Psoas muscle (tissue), 8 donors: ENCODE data around the gene CKMT2. TPM values are rescaled to one million over a fixed set of nuclear protein-coding genes. Genes with fewer than 3 reads are reported as not detected.
"Not testable (repeated sequence)": the region's sequence is repeated elsewhere in the genome, so short reads cannot be mapped to it uniquely, and the experiment has no call there.

Experiments used
- ATAC-seq, 4 donors: fragments of 200-7000 bp; cut with Tn5 transposase; one replicate each; pipeline ENCODE4 v1.9.1; 2020; ENCODE audit warnings: moderate library complexity in 3 of 4, mild to moderate bottlenecking in 2 of 4
- DNase-seq, 2 donors: peaks; one replicate each; pipeline ENCODE4 v3.0.0-alpha.2; 2020
- H3K27ac ChIP-seq: fragments of 200-600 bp; one replicate; pipeline ENCODE4 v1.8.0; 2022
- H3K27me3 ChIP-seq, 3 donors: fragments of 200-600 bp in 1 of 3; one replicate each; pipeline versions ENCODE4 v1.6.1 to v1.8.0; 2013 to 2022; ENCODE audit warnings: low read length in 2 of 3, mild to moderate bottlenecking in 2 of 3, moderate library complexity in 1 of 3; ENCODE audit not compliant: insufficient read depth in 3 of 3
- H3K36me3 ChIP-seq, 2 donors: fragments of 200-600 bp in 1 of 2; one replicate each; pipeline versions ENCODE4 v1.6.1 to v1.8.0; 2013 to 2022; ENCODE audit warnings: low read depth in 1 of 2, mild to moderate bottlenecking in 1 of 2, moderate library complexity in 1 of 2; ENCODE audit not compliant: insufficient read depth in 1 of 2
- H3K4me1 ChIP-seq: fragments of 200-600 bp; one replicate; pipeline ENCODE4 v1.8.0; 2022
- H3K4me3 ChIP-seq: fragments of 200-600 bp; one replicate; pipeline ENCODE4 v1.8.0; 2022; ENCODE audit warnings: mild to moderate bottlenecking
- H3K9me3 ChIP-seq: fragments of 200-600 bp; one replicate; pipeline ENCODE4 v1.8.0; 2022
- CTCF ChIP-seq: fragments of 200-600 bp; IDR thresholded peaks from one replicate; pipeline ENCODE4 v1.8.0; 2022; ENCODE audit warnings: antibody characterized with exemption
- WGBS, 3 donors: extraction: QIAGEN DNeasy Blood & Tissue Kit; methylation state at CpG; one replicate each; pipeline versions ENCODE4 v1.1.6 to v1.1.7; 2013; 5-methylcytosine and 5-hydroxymethylcytosine counted together
- intact Hi-C, 2 donors: fragments of 100-400 bp; cut with DNase I; formaldehyde crosslinking; loops; one replicate each; pipeline versions ENCODE4 v1.11.0 to v1.14.2; 2022
- polyA plus RNA-seq, 3 donors: library from polyadenylated mRNA; stranded (reverse); fragments of 200-250 nt; gene quantifications; one replicate each; pipeline ENCODE4 v1.2.3, GENCODE V29; 2013
- total RNA-seq, 4 donors: library from RNA; stranded (reverse); fragmentation: NEBNext Ultra II Directional in 2 of 4; extraction: Animal tissue kit (Norgen Biotek cat#: 25700) in 2 of 4; gene quantifications; one replicate each; pipeline versions ENCODE4 v1.2.1 to v1.2.4, GENCODE V29; 2021 to 2023
- donor health status: healthy with polysubstance abuse.
- donor health status: DM: no; HTN: no; CAD: no; lungs with moderate emphysema.
- donor health status: Bipolar disorder and iron deficiency.
- donor health status: healthy.
- donor health status: DM: yes; HTN: yes; CAD: no.
- donor health status: DM: no; HTN: no; CAD: no.
- donor health status: DM: no; HTN: no; CAD: no.
- donor health status: DM: yes; HTN: yes; CAD: no.

Gene CKMT2
- total and polyA plus RNA-seq, 7 donors, result 517 to 1,358 (median 667) TPM

- ATAC-seq (peak in 1 of 4 donors; percentile 24), DNase-seq (no peak)
- Histone ChIP-seq H3K36me3 (peaks cover 0 to 16% of the 10 kb centered on the region in 2 donors), H3K4me1 (no peaks in the 10 kb centered on the region), H3K9me3 (peaks cover 8% of the 10 kb centered on the region), H3K27me3 (no peaks in the 10 kb centered on the region), H3K4me3 (no peak overlapping the region), H3K27ac (no peak overlapping the region)
- intact Hi-C loops, result no loop called here
- TF ChIP-seq CTCF, result no peak
- 64 to 71% (median 65%) methylated on average over 3 of the region's 3 CpGs for WGBS, 3 donors
These were observed 53.0 kb downstream of the CKMT2 start for GRCh38 chr5:81286059-81286617.

- 90 to 92% (median 91%) methylated on average over 4 of the region's 4 CpGs for WGBS, 3 donors
- intact Hi-C loops, result no loop called here
- TF ChIP-seq CTCF, result no peak
These were observed 54.9 kb downstream of the CKMT2 start for GRCh38 chr5:81288021-81288433.

GRCh38 chr5:81290146-81290545 lies 57.0 kb downstream of the CKMT2 start:
- H3K36me3 ChIP-seq, result peaks cover 3 to 12% of the 10 kb centered on the region in 2 donors
- WGBS, 3 donors, result 61 to 78% (median 76%) methylated on average over 1 of the region's 1 CpG
- no peak overlapping the region for H3K27ac ChIP-seq
- TF ChIP-seq CTCF, result no peak
- no peak overlapping the region for H3K4me3 ChIP-seq
- no peaks in the 10 kb centered on the region for H3K4me1 ChIP-seq
- peaks cover 33% of the 10 kb centered on the region for H3K9me3 ChIP-seq
- intact Hi-C loops, result loop anchor here in 1 of 2 donors (5.0 kb wide), 1 partner anchor 43 kb away; no protein-coding TSS in a partner anchor
- ATAC-seq, result no peak
- H3K27me3 ChIP-seq, result no peaks in the 10 kb centered on the region
- no peak for DNase-seq

More at GRCh38 chr5:81288021-81288433, 54.9 kb downstream of the CKMT2 start:
- H3K36me3 ChIP-seq, result peaks cover 3 to 16% of the 10 kb centered on the region in 2 donors
- H3K9me3 ChIP-seq, result peaks cover 24% of the 10 kb centered on the region
- ATAC-seq, result no peak
- no peak for DNase-seq
- no peaks in the 10 kb centered on the region for H3K4me1 ChIP-seq
- H3K27ac ChIP-seq, result no peak overlapping the region
- no peak overlapping the region for H3K4me3 ChIP-seq
- no peaks in the 10 kb centered on the region for H3K27me3 ChIP-seq

GRCh38 chr5:81292130-81292529 lies 59.0 kb downstream of the CKMT2 start:
- ATAC-seq, result no peak

GRCh38 chr5:81294021-81294420 lies 60.9 kb downstream of the CKMT2 start:
- not testable (repeated sequence) for H3K4me1 ChIP-seq, H3K4me3 ChIP-seq, H3K27me3 ChIP-seq, DNase-seq, H3K36me3 ChIP-seq, H3K27ac ChIP-seq, ATAC-seq
- WGBS, 3 donors, result 95 to 98% (median 97%) methylated on average over 5 of the region's 5 CpGs
- H3K9me3 ChIP-seq, result peaks cover 33% of the 10 kb centered on the region
- intact Hi-C loops, result loop anchor here in 1 of 2 donors (5.0 kb wide), 1 partner anchor 47 kb away; no protein-coding TSS in a partner anchor

More at GRCh38 chr5:81292130-81292529, 59.0 kb downstream of the CKMT2 start:
- no peak overlapping the region for H3K4me3 ChIP-seq
- H3K4me1 ChIP-seq, result no peaks in the 10 kb centered on the region
- H3K27me3 ChIP-seq, result no peaks in the 10 kb centered on the region
- peaks cover 3 to 5% of the 10 kb centered on the region in 2 donors for H3K36me3 ChIP-seq
- peaks cover 33% of the 10 kb centered on the region for H3K9me3 ChIP-seq
- no peak overlapping the region for H3K27ac ChIP-seq
- no peak for TF ChIP-seq CTCF
- no peak for DNase-seq
- WGBS, 3 donors, result 91 to 95% (median 93%) methylated on average over 2 of the region's 2 CpGs
- intact Hi-C loops, result loop anchor here in 1 of 2 donors (5.0 kb wide), 1 partner anchor 45 kb away; no protein-coding TSS in a partner anchor
